ENCODE results near the gene SERF2.
"Not testable (repeated sequence)": the region's sequence is repeated elsewhere in the genome, so short reads cannot be mapped to it uniquely, and the experiment has no call there.

The SERF2 gene

DNA sequence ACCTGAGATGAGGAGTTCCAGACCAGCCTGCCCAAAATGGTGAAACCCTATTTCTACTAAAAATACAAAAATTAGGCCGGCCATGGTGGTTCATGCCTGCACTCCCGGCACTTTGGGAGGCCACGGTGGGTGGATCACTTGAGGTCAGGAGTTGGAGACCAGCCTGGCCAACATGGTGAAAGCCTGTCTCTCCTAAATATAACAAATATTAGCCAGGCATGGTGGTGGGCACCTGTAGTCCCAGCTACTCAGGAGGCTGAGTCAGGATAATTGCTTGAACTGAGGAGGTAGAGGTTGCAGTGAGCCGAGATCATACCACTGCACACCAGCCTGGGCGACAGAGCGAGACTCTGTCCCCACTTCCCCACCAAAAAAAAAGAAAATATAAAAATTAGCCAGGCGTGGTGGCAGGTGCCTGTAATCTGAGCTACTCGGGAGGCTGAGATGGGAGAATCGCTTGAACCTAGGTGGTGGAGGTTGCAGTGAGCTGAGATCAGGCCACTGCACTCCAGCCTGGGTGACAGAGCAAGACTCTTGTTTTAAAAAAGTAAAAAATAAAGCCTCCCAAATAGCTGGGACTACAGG is 38.7 kb downstream of the SERF2 start:
- DNase-seq, result not testable (repeated sequence)

DNA sequence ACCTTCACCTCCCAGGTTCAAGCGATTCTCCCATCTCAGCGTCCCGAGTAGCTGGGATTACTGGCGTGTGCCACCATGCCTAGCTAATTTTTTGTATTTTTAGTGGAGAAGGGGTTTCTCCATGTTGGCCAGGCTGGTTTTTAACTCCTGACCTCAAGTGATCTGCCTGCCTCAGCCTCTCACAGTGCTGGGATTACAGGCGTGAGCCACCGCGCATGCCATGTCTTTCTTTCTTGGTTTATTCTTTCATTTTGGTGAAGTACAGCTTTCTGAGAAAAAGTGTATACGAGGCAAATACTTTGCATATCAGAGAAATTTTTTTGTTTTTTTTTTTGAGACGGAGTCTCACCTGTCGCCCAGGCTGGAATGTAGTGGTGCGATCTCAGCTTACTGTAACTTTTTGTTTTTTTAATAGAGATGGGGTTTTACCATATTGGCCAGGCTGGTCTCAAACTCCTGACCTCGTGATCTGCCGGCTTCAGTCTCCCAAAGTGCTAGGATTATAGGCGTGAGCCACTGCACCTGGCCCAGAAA is 39.5 kb downstream of the SERF2 start:
- DNase-seq, result not testable (repeated sequence)

- DNase-seq, result not testable (repeated sequence)
Observed at GRCh38 chr15:43832485-43832884, 40.4 kb downstream of the SERF2 start.

GRCh38 chr15:43845421-43845820 is 53.3 kb downstream of the SERF2 start:
- DNase-seq, result no peak

Data from NCI-H1694 (cell line).